ENCODE data around the gene NDRG2.
"Not testable (repeated sequence)": the region's sequence is repeated elsewhere in the genome, so short reads cannot be mapped to it uniquely, and the experiment has no call there.

Gene NDRG2

GRCh38 chr14:21033133-21033698 lies 8.4 kb upstream of the NDRG2 start:
- no peak for DNase-seq

GRCh38 chr14:21032326-21033132 lies 7.7 kb upstream of the NDRG2 start:
- no peak for DNase-seq

GRCh38 chr14:21030531-21030930 lies 5.7 kb upstream of the NDRG2 start:
- no peak for DNase-seq

DNA sequence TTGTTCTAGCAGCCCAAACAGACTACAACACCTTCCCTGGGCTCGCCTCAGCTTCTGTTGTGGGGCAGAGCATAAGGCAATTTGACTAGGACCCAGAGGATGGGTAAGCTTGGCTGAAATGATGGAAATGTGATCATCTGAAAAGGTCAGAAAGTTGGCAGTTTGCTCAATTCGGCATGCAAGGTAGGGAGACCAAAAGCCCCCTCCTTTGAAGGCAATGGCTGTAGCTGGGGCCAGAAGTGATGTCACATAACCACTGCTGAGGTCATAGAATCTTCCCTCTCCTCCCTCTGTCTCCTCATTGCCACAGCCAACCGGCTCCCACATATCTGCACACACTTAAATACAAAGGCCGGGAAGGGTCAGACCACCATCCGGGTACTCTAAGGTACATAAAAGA lies 5.1 kb upstream of the NDRG2 start, which contains the start of gene TPPP2:
Gene TPPP2, plus strand, starts transcription at position 301 of the 400 bp plus-strand sequence. CDS start 365 bp downstream, outside the sequence.
- no peak for DNase-seq

DNA sequence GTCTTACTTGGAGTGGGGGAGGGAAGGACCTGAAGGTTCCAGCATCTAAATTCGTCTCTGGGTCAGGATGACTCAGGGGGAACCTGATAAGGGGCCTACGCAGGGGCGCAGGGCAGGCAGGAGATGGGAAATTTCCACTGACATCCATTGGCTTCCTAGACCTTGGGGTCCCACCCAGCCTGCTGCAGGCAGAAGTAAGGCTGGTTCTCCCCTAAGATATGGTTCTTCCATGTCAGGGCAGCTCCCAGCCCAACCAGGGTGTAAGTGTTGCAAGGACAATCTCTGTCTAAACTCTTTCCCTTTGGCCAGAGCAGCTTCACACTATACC lies 2.1 kb upstream of the NDRG2 start:
- DNase-seq = no peak

DNA sequence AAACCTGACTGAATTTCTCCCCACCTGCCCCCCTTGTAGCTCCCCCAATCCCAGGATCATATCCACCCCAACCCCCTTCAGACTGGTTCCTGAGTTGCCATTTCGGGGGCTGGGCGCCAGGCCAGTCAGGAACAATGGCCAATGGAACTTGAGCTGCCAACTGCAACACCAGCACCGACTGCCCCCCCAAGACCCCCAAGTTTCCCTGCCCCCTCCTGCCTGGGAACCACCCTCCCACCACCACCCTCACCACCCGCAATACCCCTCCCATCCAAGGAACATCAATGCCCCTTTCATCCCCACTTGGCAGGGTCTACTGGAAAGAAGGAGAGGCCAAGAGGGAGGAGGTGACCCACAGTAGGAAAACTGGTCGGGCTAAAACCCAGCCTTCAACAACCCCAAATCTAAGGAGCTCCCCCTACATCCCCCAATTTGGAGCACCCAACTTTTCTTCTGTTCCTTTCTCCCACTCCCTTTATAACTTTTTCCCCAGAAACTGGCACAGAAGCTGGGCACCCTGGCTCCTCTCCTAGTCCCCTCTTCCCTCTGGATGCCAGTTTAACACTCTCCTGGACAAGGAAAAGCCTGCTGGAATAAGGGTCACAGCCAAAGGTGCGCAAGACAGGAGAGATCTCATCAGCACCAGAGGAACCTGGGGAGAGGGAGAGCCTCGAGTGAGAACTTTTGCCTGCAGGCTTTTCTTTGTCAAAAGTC lies 1.6 kb upstream of the NDRG2 start:
- DNase-seq = no peak

GRCh38 chr14:21025371-21026273 lies 761 bp upstream of the NDRG2 start:
- DNase-seq = no peak

DNA sequence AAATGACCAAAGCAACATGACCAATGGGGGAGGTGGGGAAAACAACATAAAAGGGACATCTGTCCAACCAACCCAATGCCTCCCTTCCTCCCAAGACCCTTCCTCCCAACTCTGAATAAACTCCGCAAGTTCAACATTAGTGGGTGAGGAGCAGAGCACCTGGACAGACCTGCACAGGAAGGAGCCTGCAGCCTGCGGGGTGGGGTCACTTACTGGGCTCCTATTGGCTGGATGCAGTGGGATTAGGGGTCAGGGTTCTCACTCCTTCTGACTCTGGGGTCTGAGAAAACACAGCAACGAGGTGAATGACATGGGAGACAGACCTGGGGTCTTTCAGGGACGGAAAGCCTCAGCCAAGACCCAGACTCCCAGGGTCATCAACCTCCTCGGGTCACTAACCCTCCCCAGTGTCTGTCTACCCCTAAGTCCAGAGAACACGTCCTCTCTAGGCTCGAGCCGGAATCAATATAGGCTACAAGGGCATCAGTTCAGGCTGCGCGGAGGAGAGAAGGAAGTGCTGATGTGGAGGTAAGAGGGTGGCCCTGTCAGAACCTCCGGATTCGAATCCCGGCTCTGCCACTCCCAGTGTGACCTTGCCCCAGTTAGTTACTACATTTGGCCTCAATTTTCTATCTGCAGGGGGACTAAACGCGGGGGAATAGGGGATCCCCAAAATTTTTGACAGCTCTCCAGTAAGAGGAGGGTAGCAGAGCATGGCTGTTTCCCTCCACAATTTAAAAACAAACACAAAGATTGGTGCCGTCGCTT lies 860 bp downstream of the NDRG2 start:
- DNase-seq = peak; percentile 45

DNA sequence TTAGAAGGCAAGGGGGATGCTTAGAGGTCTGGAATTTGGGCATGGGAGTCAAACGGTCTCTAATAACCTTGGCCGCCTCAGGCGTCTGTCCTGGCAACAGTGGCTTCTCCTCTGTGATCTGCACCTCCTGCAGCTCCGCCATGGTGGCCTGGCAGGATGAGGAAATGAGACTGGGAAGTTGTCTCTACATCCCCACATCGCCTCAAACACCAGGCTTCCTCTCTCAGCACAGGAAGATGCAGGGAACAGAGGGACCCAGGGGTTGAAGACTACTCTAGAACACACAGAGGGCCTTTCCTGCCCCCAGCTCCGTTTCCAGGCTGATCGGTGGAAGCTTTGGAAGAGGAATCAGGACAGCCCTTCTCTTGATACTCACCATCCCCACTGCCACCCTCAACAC lies 1.7 kb downstream of the NDRG2 start:
- no peak for DNase-seq

DNA sequence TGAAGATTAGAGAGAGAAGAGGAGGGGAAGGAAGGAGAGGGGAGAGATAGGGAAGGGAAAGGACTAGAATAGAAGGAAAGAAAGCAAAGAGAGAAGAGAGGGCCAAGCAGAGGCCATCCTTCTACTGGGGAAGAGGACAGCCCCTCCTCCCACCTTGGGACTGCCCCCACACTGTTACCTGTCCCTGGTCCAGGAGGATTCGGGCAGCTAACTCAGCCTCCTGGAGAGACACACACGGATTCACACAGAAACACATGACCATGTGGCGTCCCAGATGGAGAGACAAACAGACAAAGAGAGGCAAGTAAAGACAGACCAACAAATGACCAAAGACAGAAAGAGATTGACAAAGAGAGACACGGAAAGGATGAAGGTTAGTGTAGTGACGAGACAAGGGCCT lies 2.2 kb downstream of the NDRG2 start:
- no peak for DNase-seq

DNA sequence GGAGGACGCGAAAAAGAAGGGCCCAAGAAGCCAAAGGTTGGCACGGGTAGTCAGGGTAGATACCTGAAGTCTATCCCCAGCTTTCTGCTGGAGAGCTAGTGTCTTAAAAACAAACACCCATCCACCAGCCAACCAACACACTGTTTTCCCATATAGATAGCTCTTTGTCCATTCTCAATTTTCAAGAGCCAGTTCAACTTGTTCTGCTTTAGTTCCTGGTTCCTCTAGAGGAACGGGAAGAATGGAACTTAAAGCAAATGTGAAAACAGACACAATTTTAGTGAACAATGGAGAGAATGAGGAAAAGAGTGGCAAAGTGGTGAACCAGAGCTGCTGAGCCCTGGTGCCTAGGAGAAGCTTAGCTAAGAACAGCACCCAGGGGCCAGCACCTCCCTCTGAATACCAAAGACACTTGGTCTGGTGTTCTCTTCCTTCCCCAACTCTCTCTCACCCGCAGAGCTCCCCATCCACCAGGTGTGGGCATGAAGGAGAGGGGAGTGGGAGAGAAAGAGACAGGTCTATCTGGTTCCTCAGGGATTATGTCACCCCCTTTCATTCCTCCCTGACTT lies 3.8 kb downstream of the NDRG2 start:
- DNase-seq = no peak

DNA sequence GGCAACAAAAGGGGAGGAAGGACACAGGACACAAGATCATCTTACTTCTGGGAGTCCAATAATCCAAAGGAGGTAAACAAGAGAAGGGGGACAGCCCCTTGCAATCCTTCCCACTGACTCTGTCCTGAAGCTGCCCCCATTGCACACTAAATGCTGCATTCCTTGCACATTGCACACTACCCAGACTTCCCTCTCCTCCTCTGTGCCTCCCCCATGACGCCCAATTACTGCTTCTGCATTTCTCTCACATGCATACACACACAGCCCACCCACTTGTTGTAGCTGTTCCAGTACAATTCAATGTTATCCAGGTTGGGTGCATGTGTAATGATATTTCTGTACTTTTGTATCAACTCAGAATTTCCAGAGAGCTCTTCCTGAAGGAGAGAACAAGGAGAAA lies 5.5 kb downstream of the NDRG2 start:
- DNase-seq = no peak

DNA sequence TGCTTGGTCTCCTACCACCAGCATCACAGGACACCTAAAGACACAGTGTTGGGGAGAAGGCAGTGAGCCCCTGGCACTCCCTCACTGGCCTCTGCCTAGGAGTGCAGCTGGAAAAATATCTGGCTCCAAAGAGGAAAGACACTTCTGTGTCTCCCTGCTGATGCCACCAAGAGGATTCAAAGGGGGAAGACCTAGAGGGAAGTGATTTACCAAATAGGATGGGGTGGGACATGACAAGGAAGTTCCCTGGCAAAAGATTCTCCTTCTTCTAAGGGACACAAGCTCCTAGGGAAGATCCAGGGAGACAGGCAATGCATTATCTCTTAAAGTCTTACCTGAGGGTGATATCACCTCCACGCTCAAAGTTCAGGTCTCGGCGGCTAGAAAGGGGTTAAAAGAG lies 6.1 kb downstream of the NDRG2 start:
- no peak for DNase-seq

DNA sequence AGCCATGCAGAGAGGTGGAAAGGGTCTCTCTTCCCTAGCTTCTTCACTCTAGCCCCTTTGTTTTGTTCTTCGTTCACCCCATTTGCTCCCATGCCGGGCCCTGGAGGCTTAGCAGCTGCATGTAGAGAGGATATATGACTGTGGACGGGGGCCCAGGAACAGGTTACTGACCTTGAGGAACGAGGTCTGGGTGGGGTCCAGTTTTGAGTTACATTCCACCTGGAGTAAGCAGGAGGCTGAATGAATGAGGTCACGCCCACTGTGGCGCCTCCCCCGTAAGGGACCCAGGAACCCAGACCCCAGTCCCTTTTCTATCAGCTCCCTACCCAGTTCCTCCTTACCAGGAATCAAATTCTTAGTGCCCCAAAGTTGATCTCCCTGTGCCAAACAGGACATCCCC lies 6.6 kb downstream of the NDRG2 start:
- no peak for DNase-seq

DNA sequence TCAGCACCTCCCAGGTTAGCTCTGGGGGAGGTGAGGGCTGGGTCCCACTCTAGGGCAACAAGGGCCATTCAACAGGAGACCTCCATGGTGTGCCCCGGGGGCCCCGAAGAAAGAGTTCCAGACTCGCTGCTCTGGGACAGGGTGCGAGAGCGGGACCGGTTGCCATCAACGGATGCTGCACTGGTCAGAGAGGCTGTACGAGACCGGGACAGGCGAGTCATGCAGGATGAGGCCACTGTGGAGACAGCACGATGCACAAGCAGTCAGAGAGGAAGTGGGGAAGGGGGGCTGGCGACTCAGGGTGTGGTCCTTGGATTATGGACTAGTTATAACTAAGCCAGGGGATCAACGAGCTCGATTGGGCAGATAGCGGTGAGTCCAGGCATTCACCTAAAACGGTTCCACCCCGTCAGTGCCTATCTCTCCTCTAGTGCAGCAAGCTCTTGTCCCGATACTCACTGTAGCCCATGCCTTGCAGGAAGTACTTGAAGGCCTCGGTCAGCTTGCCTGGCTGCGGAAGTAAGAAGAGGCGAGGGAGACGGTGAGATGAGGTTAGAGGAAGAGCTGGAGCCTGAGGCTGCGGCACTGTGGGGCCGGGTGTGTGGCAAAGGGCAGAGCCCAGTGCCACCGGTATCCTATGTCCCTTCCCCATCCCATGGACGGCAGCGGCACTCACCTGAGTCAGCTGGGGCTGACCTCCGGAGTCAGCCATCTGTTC lies 7.2 kb downstream of the NDRG2 start:
- DNase-seq = no peak

- DNase-seq = no peak
These were observed 8.3 kb downstream of the NDRG2 start for GRCh38 chr14:21016413-21017190.

- no peak for DNase-seq
These were observed 9.5 kb downstream of the NDRG2 start for GRCh38 chr14:21015312-21015711.

GRCh38 chr14:21014761-21015190 lies 10.1 kb downstream of the NDRG2 start:
- DNase-seq = peak; percentile 90

GRCh38 chr14:21011136-21011535 lies 13.7 kb downstream of the NDRG2 start:
- no peak for DNase-seq

DNA sequence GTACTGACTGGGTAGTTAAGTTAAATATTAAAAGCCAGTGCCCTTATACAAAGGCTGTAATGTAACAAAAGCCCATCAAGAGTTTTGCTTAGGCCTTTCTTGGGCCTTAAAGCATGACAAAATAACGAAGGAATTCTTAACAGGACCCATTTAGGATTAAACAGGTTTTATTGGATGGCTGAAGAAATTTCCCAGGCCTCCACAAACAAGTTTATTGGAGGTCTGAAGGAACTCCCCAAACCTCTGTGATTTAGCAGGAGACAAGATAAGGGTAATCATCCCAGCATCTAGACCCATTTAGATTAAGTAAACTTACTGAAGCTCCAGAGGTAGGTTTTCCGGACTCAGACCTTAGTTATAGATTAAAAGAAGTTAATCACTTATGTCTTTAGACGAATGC lies 15.1 kb downstream of the NDRG2 start:
- DNase-seq = not testable (repeated sequence)

Data from CD4-positive, alpha-beta T cell treated with Interleukin-6 for 4 hours (primary cell).